Astrocyte of the spinal cord (primary cell): ENCODE measurements around the gene VPS72.

ENCODE experiments used
- DNase-seq: peaks from one replicate; pipeline ENCODE4 v3.0.0; 2011; ENCODE audit warnings: low read depth, low spot score
- H3K4me3 ChIP-seq: 2 replicates; pipeline ENCODE4 v1.5.1; 2011; ENCODE audit warnings: low read depth, mild to moderate bottlenecking, low read length, moderate library complexity
- in situ Hi-C: cut with HindIII; loops from 2 replicates; pipeline ENCODE4 v1.10.0; 2017; ENCODE audit warnings: low sequenced_read_pairs
- TF ChIP-seq, protein P1 (sequence below): IDR thresholded peaks from 2 replicates; pipeline ENCODE4 v1.5.1; 2012; ENCODE audit warnings: low read depth, mild to moderate bottlenecking, low read length, inconsistent platforms

Gene VPS72

DNA sequence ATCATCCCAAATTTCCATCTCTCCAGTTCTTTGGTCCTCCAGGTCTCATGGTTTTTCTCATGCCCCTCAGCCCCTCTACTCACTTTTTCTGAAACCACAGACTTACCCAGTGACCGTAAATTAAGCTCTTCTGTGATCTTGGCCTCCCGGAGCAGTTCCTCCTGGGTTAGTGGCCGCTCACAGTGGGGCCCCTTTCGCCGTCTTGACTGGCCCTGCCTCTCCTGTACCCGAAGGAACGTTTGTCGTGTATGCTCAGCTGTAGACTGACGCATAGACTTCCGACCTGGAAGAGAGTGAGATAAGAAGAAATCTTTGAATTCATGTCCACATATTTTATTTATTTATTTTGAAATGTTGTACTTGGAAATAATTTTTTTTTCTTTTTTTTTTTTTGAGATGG, 5.8 kb downstream of the VPS72 start:
- no peak overlapping the region for H3K4me3 ChIP-seq
- TF ChIP-seq, protein P1, sequence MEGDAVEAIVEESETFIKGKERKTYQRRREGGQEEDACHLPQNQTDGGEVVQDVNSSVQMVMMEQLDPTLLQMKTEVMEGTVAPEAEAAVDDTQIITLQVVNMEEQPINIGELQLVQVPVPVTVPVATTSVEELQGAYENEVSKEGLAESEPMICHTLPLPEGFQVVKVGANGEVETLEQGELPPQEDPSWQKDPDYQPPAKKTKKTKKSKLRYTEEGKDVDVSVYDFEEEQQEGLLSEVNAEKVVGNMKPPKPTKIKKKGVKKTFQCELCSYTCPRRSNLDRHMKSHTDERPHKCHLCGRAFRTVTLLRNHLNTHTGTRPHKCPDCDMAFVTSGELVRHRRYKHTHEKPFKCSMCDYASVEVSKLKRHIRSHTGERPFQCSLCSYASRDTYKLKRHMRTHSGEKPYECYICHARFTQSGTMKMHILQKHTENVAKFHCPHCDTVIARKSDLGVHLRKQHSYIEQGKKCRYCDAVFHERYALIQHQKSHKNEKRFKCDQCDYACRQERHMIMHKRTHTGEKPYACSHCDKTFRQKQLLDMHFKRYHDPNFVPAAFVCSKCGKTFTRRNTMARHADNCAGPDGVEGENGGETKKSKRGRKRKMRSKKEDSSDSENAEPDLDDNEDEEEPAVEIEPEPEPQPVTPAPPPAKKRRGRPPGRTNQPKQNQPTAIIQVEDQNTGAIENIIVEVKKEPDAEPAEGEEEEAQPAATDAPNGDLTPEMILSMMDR: no peak
- in situ Hi-C loops: no loop called here
- no peak for DNase-seq

DNA sequence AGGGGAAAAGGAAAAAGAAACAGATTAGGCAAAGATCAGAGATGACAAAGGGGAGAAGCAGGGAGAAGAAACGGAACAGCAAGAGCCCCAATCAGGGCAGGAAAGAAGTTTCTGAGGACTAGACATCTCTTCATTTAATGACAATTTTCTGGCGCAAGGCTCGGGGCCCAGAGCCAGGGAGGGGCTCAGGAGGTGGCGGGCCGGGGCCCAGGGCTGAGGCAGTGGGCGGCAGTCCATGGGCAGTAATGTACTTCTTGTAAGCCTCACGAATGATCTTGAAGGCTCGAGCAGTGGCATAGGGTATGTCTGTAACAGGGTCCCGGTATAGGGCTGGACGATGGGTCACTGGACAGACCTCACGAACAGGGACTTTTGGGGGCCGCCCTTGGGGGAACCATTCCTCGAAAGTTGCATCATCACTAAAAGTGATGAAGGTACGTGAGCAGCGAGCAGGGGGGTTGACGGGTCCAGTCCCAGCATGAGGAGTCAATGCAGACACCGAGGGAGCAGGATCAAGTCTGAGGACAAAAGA, 13.4 kb downstream of the VPS72 start:
- DNase-seq: no peak
- no peak overlapping the region for H3K4me3 ChIP-seq
- TF ChIP-seq, protein P1: no peak
- in situ Hi-C loops: no loop called here

DNA sequence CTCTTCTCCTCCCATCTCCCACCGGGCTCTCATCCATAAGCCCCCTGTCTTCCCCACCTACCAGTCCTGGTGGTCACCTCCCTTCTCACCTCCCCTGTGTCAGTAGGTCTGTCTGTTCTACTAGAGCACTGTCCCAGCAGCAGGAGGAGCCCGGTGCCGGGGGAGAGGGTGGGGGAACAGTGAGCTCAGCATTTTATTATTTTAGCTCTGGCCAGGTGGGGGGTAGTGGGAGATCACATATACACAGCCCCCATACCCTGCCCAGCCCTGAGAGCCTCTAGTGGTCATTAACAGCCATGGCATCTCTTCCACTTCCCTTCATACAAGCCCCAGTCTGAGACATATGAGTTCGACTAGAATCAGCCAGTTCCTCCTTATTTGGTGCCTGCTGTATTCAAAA, 14.1 kb downstream of the VPS72 start, which contains the start of gene TMOD4:
Gene TMOD4, minus strand, starts transcription at position 119 of the 400 bp plus-strand sequence. CDS start 1,106 bp downstream, outside the sequence.
- in situ Hi-C loops: no loop called here
- TF ChIP-seq, protein P1: peak; percentile 70
- H3K4me3 ChIP-seq: no peak within 1 kb of the TSS
- peak; percentile 13 for DNase-seq

DNA sequence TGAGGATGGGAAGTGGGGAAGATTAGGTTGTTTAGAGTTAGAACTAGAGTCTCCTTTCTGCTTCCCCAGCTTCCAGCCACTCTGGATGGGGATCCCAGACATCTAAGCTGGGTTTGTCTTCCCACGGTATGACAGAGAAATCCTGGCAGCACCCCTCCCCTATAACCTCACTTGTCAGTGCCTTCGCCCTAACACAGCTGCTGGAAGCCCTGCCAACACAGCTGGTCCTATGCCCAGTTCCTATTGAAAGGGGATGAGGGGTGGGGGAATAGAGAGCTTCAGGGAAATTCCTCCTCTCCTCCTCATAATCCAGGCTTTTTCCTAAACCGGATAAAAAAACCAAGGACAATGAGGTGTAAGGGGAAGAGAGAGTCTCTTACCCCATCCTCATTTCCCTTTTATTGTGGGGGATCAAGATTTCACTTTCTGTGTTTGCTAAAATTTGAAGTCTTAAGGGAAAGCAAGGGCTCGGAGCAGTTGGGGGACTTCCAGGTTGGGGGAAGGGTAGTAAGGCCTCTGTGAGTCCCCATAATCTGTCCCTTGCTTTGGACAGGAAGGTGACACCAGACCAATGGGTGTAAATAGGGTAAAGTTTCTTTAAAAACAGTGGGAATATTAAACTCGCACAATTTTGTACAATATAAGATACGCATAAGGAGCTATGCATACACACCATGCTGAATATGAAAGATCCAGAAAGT, 14.8 kb downstream of the VPS72 start:
- in situ Hi-C loops: no loop called here
- DNase-seq: no peak
- TF ChIP-seq, protein P1: no peak
- no peak overlapping the region for H3K4me3 ChIP-seq

DNA sequence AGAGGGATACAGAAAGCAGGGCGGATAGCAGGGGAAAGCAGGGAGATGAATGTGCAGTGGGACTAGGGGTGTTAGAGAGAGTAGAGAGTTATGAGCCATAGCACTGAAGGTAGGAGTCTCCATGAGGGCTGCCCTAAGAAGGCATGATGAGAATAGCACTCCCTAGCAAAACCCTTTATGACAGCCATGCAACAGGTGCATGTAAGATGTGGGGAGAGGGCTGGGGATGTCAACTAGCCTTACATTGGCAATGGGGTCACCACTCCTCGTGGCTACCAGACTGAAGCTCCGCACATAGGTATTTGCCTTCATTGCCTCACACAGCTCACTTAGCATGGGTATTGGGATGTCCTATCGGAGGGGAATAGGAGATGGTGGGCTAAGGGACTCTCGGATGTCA, 18.8 kb downstream of the VPS72 start:
- TF ChIP-seq, protein P1: no peak
- in situ Hi-C loops: no loop called here
- DNase-seq: no peak
- H3K4me3 ChIP-seq: no peak overlapping the region

DNA sequence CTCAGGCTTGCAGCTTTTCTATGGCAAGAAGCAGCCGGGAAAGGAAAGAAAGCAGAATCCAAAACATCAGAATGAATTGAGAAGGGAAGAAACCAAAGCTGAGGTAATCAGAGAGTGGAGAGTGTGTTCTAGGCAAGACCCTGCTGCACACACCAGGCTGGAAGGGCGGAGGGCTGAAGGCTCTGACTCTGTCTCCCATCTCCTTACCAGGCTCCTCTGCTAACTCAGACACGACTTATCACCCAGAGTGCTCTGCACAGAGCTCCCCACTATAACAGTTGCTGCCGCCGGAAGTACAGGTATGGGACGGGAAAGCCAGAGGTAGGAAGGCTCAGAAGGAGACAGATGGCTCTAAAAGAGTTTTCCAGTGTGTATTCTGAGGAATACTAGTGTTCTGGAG, 22.9 kb downstream of the VPS72 start:
- peak overlapping the region; percentile 92 for H3K4me3 ChIP-seq
- in situ Hi-C loops: no loop called here
- no peak for DNase-seq
- TF ChIP-seq, protein P1: no peak
